K562 (cell line): ENCODE results near the gene SLC34A3. TPM values are rescaled to one million over a fixed set of nuclear protein-coding genes. Genes with fewer than 3 reads are reported as not detected.
A peak's percentile ranks its signal among the peaks of the same experiment; 100 is the strongest.

ENCODE experiments used
- ATAC-seq: fragments of 200-7000 bp; cut with Tn5 transposase; 3 replicates; pipeline ENCODE4 v1.9.1; 2020; ENCODE audit warnings: moderate library complexity
- BruUV-seq: library from RNA; stranded (reverse); fragments of 400-500 nt; replicated peaks from 2 replicates; lab custom pipeline; 2021; lab: Mats Ljungman, UMichigan
- CTCF ChIA-PET: fragments of 300-600 bp; formaldehyde crosslinking; extraction: SDS; loops from one replicate; lab custom pipeline; 2021; ENCODE audit warnings: low intra/inter-chr PET ratio; lab: Yijun Ruan, JAX
- POLR2A ChIA-PET: fragments of 300-600, 350-650 bp; sonication (Branson Sonifier 250); formaldehyde crosslinking; extraction: SDS; loops from one replicate; lab custom pipeline; 2021; ENCODE audit warnings: antibody characterized with exemption, inconsistent platforms; lab: Yijun Ruan, JAX
- DNase-seq, 4 experiments: peaks; one replicate each; pipeline versions ENCODE4 v3.0.0 to v3.0.0-alpha.2; 2011 to 2018; ENCODE audit warnings: low spot score in 3 of 4, mixed read lengths in 3 of 4; ENCODE audit errors: extremely low read depth in 1 of 4
- FAIRE-seq: peaks from 2 replicates; lab custom pipeline; 2011; peaks lifted over from hg19 to GRCh38; lab: Jason Lieb, UNC
- H2AFZ ChIP-seq: 2 replicates; pipeline ENCODE4 v1.6.0; 2011; ENCODE audit warnings: low read depth, low read length, control low read depth, inconsistent platforms
- H3K27ac ChIP-seq: fragments of 200-600 bp; 3 replicates; pipeline ENCODE4 v1.8.0; 2011; ENCODE audit warnings: low read depth, mild to moderate bottlenecking, control low read depth, inconsistent platforms, low read length, moderate library complexity, mixed read lengths; ENCODE audit errors: extremely low read depth
- H3K27me3 ChIP-seq, 2 experiments: fragments of 300-600 bp in 1 of 2; 2 replicates in 1 of 2; 3 replicates in 1 of 2; pipeline versions ENCODE4 v1.6.0 to v1.8.0; 2011; ENCODE audit warnings: inconsistent platforms in 2 of 2, low read length in 2 of 2, mild to moderate bottlenecking in 1 of 2, mixed read lengths in 1 of 2, moderate library complexity in 1 of 2; ENCODE audit not compliant: control insufficient read depth in 2 of 2, insufficient read depth in 2 of 2
- H3K36me3 ChIP-seq: fragments of 300-600 bp; 3 replicates; pipeline ENCODE4 v1.8.0; 2011; ENCODE audit warnings: mild to moderate bottlenecking, low read length, inconsistent platforms; ENCODE audit not compliant: control insufficient read depth, insufficient read depth
- H3K4me1 ChIP-seq, 2 experiments: fragments of 200-600 bp in 1 of 2; replicated peaks in 1 of 2; 2 replicates in 1 of 2; 3 replicates in 1 of 2; pipeline versions ENCODE4 v1.5.1 to v1.8.0; 2011; ENCODE audit warnings: inconsistent platforms in 2 of 2, low read length in 2 of 2, mild to moderate bottlenecking in 1 of 2, mixed read lengths in 1 of 2, moderate library complexity in 1 of 2; ENCODE audit not compliant: control insufficient read depth in 2 of 2, insufficient read depth in 2 of 2
- H3K4me2 ChIP-seq: 2 replicates; pipeline ENCODE4 v1.6.1; 2011; ENCODE audit warnings: low read length, control low read depth, inconsistent platforms, mixed read lengths; ENCODE audit not compliant: insufficient read depth
- H3K4me3 ChIP-seq: fragments of 200-600 bp; sonication (generic), shearing (Covaris generic); 2 replicates; pipeline ENCODE4 v1.5.1; 2016; ENCODE audit warnings: control low read depth, inconsistent platforms
- H3K79me2 ChIP-seq: fragments of 200-600 bp; 3 replicates; pipeline ENCODE4 v1.8.0; 2011; ENCODE audit warnings: low read length, inconsistent platforms; ENCODE audit not compliant: control insufficient read depth, insufficient read depth
- H3K9ac ChIP-seq, 2 experiments: 2 replicates each; pipeline versions ENCODE4 v1.6.0 to v1.6.1; 2011; ENCODE audit warnings: low read depth in 2 of 2, low read length in 2 of 2, control low read depth in 1 of 2, inconsistent platforms in 1 of 2, mild to moderate bottlenecking in 1 of 2, mixed read lengths in 1 of 2; ENCODE audit not compliant: insufficient read depth in 1 of 2
- H3K9me1 ChIP-seq: one replicate; pipeline ENCODE4 v1.6.0; 2011; ENCODE audit warnings: inconsistent platforms, mild to moderate bottlenecking, low read length, moderate library complexity; ENCODE audit not compliant: control insufficient read depth, insufficient read depth
- H3K9me3 ChIP-seq: replicated peaks from 2 replicates; pipeline ENCODE4 v1.5.1; 2011; ENCODE audit warnings: low read depth, low read length, inconsistent platforms; ENCODE audit not compliant: control insufficient read depth, insufficient read depth
- H4K20me1 ChIP-seq: replicated peaks from 2 replicates; pipeline ENCODE4 v1.6.1; 2011; ENCODE audit warnings: low read length, inconsistent platforms, mixed read lengths; ENCODE audit not compliant: control insufficient read depth, insufficient read depth
- LARP7 ChIP-seq: fragments of 450-650 bp; IDR thresholded peaks from 2 replicates; pipeline ENCODE4 v1.6.1; 2016
- PCBP2 ChIP-seq: fragments of 200-400 bp; formaldehyde crosslinking; IDR thresholded peaks from 2 replicates; pipeline ENCODE4 v1.6.1; 2018; ENCODE audit warnings: low read length, low read depth, mild to moderate bottlenecking, moderate library complexity; ENCODE audit not compliant: poor library complexity, severe bottlenecking
- POLR2G ChIP-seq: fragments of 200-400 bp; formaldehyde crosslinking; IDR thresholded peaks from 2 replicates; pipeline ENCODE4 v1.6.1; 2017; ENCODE audit warnings: low read depth, mild to moderate bottlenecking, antibody characterized with exemption, low read length, moderate library complexity
- RBM25 ChIP-seq: fragments of 200-400 bp; formaldehyde crosslinking; IDR thresholded peaks from 2 replicates; pipeline ENCODE4 v1.6.1; 2018; ENCODE audit warnings: low read length, low read depth, moderate library complexity; ENCODE audit not compliant: severe bottlenecking
- ZBTB7A ChIP-seq: IDR thresholded peaks from 2 replicates; pipeline ENCODE4 v1.6.1; 2011; ENCODE audit warnings: low read depth, mild to moderate bottlenecking, low read length, moderate library complexity, borderline replicate concordance; ENCODE audit not compliant: control insufficient read depth
- ZFP36 ChIP-seq: fragments of 150-350 bp; IDR thresholded peaks from 2 replicates; pipeline ENCODE4 v1.6.1; 2018; ENCODE audit warnings: low read length, low read depth; ENCODE audit not compliant: partially characterized antibody
- WGBS: fragments of 100-300 bp; shearing (Covaris generic); methylation state at CpG from one replicate; pipeline ENCODE4 v1.1.6; 2016; ENCODE audit warnings: low coverage, mixed read lengths; ENCODE audit not compliant: insufficient coverage; ENCODE audit errors: missing lambda C conversion rate; 5-methylcytosine and 5-hydroxymethylcytosine counted together
- in situ Hi-C: fragments of 300-500 bp; cut with MboI; formaldehyde crosslinking; loops from 4 replicates; pipeline ENCODE4 v1.15.0; 2018; ENCODE audit warnings: inconsistent platforms, mixed read lengths
- intact Hi-C: fragments of 100-400 bp; cut with micrococcal nuclease; formaldehyde crosslinking; loops from 2 replicates; pipeline ENCODE4 v1.14.2; 2022
- polyA plus RNA-seq, 8 experiments: library from polyadenylated mRNA; depleted of rRNA in 4 of 8; stranded (reverse) in 5 of 8; unstranded in 3 of 8; fragments of >200 nt; fragmentation: Nextera tagmentation in 2 of 8; fragmentation: Illumina TruSeq in 1 of 8; extraction: Ambion mirVana in 2 of 8; extraction: Trizol in 1 of 8; gene quantifications; 2 replicates each; pipeline versions ENCODE4 v1.2.1 to v1.2.3, GENCODE V29; 2011 to 2014; ENCODE audit warnings: inconsistent platforms in 1 of 8, missing spikeins in 1 of 8
- total RNA-seq, 7 experiments: library from RNA; depleted of rRNA in 6 of 7; stranded (reverse); fragments of >200 nt in 6 of 7; fragmentation: Illumina TruSeq in 2 of 7; extraction: Trizol in 2 of 7; gene quantifications; 2 replicates each; pipeline versions ENCODE4 v1.2.1 to v1.2.3, GENCODE V29; 2011 to 2021; ENCODE audit warnings: low replicate concordance in 1 of 7
- TF ChIP-seq, protein P1 (sequence below): sonication (generic); formaldehyde crosslinking; IDR thresholded peaks from 2 replicates; pipeline ENCODE4 v1.8.1; 2023; ENCODE audit warnings: mild to moderate bottlenecking, missing genetic modification reagents
- TF ChIP-seq, protein P2 (sequence below), 2 experiments: fragments of 450-650 bp; IDR thresholded peaks; 2 replicates each; pipeline ENCODE4 v1.6.1; 2016; ENCODE audit warnings: mild to moderate bottlenecking in 2 of 2, borderline replicate concordance in 1 of 2, low read depth in 1 of 2, moderate library complexity in 1 of 2

SLC34A3 gene
- total and polyA plus RNA-seq, 9 of the 15 experiments (the other 6 are each of a cell fraction or from before 2014, with no cell fraction given) = not detected

DNA sequence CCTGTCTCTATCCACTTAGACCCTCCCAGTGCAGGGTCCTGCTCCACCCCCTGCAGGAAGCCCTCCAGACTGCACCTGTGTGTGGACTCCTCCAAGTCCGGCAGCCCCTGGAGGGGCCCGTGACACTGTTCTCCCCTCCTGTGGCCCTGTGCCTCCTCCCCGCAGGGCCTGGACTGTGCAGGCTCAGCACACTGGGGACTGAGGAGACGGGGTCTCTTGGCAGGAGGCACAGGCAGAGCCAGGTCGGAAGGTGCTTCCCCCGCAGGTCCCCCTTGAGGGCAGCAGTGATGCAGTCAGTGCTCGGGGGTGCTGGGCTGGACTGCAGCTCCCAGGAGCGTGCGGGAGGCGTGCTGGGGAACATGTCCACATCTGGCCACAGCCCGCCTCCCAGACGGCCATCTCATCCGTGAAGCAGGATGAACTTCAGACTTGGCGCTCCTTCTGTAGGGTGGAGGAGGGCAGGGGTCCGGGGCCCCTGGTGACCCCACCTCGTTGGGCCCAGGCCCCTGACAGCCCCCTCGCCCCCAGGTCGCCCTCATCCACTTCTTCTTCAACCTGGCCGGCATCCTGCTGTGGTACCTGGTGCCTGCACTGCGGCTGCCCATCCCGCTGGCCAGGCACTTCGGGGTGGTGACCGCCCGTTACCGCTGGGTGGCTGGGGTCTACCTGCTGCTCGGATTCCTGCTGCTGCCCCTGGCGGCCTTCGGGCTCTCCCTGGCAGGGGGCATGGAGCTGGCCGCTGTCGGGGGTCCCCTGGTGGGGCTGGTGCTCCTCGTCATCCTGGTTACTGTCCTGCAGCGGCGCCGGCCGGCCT lies 4.9 kb downstream of the SLC34A3 start:
- no TSS peak for BruUV-seq
- peak overlapping the region; percentile 42; the same call in 2 of the 3 replicates for H3K27ac ChIP-seq
- H3K79me2 ChIP-seq = peaks cover 27% of the 10 kb centered on the region
- intact Hi-C loops = no loop called here
- in situ Hi-C loops = loop anchor here (25.0 kb wide), 1 partner anchor 448 kb away; the partner anchor contains the start of genes CCDC183 and TMEM141
- no peaks in the 10 kb centered on the region for H3K27me3 ChIP-seq
- no peaks in the 10 kb centered on the region for H3K9me3 ChIP-seq
- ChIA-PET CTCF (interaction anchor here (0.6 to 1.6 kb wide), 5 partner anchors 20 to 207 kb away, joined by 3 to 11 read pairs (median 4); partner anchors contain the start of genes ANAPC2, NELFB and SSNA1), POLR2A (interaction anchor here (1.3 kb wide), 1 partner anchor 47 kb away, joined by 5 read pairs; no protein-coding TSS in a partner anchor)
- no peak overlapping the region for H2AFZ ChIP-seq
- peaks cover 4% of the 10 kb centered on the region; the same call in 1 of the 3 replicates for H3K36me3 ChIP-seq
- H3K4me2 ChIP-seq = peak overlapping the region; percentile 40
- no peak overlapping the region for H3K4me3 ChIP-seq
- ATAC-seq (no peak), DNase-seq (peak in 1 of 4 experiments; percentile 29), FAIRE-seq (no peak)
- peaks cover 16 to 99% of the 10 kb centered on the region in 2 experiments for H3K4me1 ChIP-seq
- peaks cover 4% of the 10 kb centered on the region for H3K9me1 ChIP-seq
- H4K20me1 ChIP-seq = no peaks in the 10 kb centered on the region
- 65% methylated on average over 33 of the region's 35 CpGs for WGBS
- H3K9ac ChIP-seq = peak overlapping the region; percentile 9 to 85; a peak in 2 of 4 replicates
- TF ChIP-seq, protein P1, sequence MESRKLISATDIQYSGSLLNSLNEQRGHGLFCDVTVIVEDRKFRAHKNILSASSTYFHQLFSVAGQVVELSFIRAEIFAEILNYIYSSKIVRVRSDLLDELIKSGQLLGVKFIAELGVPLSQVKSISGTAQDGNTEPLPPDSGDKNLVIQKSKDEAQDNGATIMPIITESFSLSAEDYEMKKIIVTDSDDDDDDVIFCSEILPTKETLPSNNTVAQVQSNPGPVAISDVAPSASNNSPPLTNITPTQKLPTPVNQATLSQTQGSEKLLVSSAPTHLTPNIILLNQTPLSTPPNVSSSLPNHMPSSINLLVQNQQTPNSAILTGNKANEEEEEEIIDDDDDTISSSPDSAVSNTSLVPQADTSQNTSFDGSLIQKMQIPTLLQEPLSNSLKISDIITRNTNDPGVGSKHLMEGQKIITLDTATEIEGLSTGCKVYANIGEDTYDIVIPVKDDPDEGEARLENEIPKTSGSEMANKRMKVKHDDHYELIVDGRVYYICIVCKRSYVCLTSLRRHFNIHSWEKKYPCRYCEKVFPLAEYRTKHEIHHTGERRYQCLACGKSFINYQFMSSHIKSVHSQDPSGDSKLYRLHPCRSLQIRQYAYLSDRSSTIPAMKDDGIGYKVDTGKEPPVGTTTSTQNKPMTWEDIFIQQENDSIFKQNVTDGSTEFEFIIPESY (CRISPR knock-in tag) = peak; percentile 79
- TF ChIP-seq PCBP2 = no peak
- TF ChIP-seq, protein P2, sequence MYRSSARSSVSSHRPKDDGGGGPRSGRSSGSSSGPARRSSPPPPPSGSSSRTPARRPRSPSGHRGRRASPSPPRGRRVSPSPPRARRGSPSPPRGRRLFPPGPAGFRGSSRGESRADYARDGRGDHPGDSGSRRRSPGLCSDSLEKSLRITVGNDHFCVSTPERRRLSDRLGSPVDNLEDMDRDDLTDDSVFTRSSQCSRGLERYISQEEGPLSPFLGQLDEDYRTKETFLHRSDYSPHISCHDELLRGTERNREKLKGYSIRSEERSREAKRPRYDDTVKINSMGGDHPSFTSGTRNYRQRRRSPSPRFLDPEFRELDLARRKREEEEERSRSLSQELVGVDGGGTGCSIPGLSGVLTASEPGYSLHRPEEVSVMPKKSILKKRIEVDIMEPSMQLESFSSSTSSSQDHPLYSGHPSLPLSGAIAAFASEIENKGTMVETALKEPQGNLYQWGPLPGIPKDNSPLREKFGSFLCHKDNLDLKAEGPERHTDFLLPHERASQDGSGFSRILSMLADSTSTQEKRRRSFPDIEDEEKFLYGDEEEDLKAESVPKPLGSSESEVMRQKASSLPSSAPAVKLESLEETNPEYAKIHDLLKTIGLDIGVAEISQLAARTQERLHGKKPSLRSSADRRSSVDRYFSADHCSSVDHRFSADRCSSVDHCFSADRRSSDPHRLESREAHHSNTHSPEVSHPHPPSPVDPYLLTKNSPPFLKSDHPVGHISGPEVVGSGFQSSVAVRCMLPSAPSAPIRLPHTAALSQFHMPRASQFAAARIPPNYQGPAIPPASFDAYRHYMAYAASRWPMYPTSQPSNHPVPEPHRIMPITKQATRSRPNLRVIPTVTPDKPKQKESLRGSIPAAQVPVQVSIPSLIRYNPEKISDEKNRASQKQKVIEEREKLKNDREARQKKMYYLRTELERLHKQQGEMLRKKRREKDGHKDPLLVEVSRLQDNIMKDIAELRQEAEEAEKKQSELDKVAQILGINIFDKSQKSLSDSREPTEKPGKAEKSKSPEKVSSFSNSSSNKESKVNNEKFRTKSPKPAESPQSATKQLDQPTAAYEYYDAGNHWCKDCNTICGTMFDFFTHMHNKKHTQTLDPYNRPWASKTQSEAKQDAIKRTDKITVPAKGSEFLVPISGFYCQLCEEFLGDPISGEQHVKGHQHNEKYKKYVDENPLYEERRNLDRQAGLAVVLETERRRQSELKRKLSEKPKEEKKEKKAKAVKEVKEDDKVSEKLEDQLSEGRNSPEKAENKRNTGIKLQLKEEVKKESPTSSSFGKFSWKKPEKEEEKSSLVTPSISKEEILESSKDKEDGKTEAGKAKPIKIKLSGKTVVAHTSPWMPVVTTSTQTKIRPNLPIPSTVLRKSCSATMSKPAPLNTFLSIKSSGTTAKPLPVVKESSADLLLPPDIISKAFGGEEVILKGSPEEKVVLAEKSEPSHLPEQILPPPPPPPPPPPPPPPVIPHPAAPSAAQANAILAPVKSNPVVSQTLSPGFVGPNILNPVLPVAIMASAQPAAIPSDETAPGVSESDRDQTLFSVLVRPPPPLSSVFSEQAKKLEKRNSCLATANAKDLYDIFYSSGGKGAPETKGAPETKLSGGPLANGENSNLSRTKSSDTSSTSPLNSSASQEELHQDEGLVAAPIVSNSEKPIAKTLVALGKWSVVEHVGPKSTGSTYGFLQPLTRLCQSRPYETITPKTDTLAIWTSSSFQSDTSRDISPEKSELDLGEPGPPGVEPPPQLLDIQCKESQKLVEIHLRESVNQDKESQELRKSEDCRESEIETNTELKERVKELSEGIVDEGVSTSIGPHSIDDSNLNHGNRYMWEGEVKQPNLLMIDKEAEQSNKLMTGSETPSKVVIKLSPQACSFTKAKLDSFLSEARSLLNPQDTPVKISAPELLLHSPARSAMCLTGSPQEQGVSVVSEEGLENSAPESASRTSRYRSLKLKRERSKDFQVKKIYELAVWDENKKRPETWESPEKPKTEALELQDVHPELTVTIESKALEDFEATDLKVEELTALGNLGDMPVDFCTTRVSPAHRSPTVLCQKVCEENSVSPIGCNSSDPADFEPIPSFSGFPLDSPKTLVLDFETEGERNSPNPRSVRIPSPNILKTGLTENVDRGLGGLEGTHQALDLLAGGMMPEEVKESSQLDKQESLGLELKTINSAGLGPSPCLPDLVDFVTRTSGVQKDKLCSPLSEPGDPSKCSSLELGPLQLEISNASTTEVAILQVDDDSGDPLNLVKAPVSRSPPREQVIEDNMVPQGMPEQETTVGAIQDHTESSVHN (IDR thresholded peaks at IDR 0.05; ENCODE audit: borderline replicate concordance in 1 of 2, low read depth in 1 of 2) = no peak
- TF ChIP-seq POLR2G = peak; percentile 34
- peak; percentile 35; the same call in 1 of the 2 replicates for TF ChIP-seq ZBTB7A
- no peak for TF ChIP-seq LARP7
- TF ChIP-seq ZFP36 = peak; percentile 66
- TF ChIP-seq RBM25 = no peak
